Choroid plexus epithelial cell (primary cell): ENCODE results near the gene VAT1.
"Not testable (repeated sequence)": the region's sequence is repeated elsewhere in the genome, so short reads cannot be mapped to it uniquely, and the experiment has no call there.

ENCODE experiments used
- DNase-seq: peaks from one replicate; pipeline ENCODE4 v3.0.0-alpha.2; 2010; ENCODE audit warnings: low read depth
- H3K4me3 ChIP-seq: 2 replicates; pipeline ENCODE4 v1.5.1; 2011; ENCODE audit warnings: low read depth, mild to moderate bottlenecking, control low read depth, low read length, moderate library complexity
- CTCF ChIP-seq: conservative IDR thresholded peaks from 2 replicates; pipeline ENCODE4 v1.5.1; 2011; ENCODE audit warnings: low read depth, mild to moderate bottlenecking, control low read depth, inconsistent platforms, low read length, moderate library complexity

VAT1 gene

GRCh38 chr17:42980766-42981397, 41.3 kb downstream of the VAT1 start:
- H3K4me3 ChIP-seq, result peak overlapping the region; percentile 90
- no peak for TF ChIP-seq CTCF
- DNase-seq, result peak; percentile 59

- peak within 1 kb of the TSS; percentile 90 for H3K4me3 ChIP-seq
- no peak for TF ChIP-seq CTCF
- peak; percentile 81 for DNase-seq
Observed at GRCh38 chr17:42980274-42980765, 41.9 kb downstream of the VAT1 start, which contains the start of gene RUNDC1. TSS of gene RUNDC1 (plus strand) at chr17:42980565. CDS start at chr17:42980577, 12 bp downstream.

- peak within 1 kb of the TSS; percentile 90 for H3K4me3 ChIP-seq
- DNase-seq, result peak; percentile 44
- no peak for TF ChIP-seq CTCF
Observed at GRCh38 chr17:42979511-42980273, 42.5 kb downstream of the VAT1 start, which contains the start of gene PTGES3L. TSS of gene PTGES3L (minus strand) at chr17:42980080. CDS start at chr17:42980053, 27 bp downstream.

- DNase-seq, H3K4me3 ChIP-seq: not testable (repeated sequence)
Observed at GRCh38 chr17:42975701-42976100, 46.5 kb downstream of the VAT1 start.

- DNase-seq, result no peak
- TF ChIP-seq CTCF, result no peak
- no peak overlapping the region for H3K4me3 ChIP-seq
Observed at GRCh38 chr17:42975265-42975664, 46.9 kb downstream of the VAT1 start.

GRCh38 chr17:42973323-42973722, 48.9 kb downstream of the VAT1 start:
- H3K4me3 ChIP-seq, DNase-seq: not testable (repeated sequence)

GRCh38 chr17:42971589-42971988, 50.6 kb downstream of the VAT1 start:
- H3K4me3 ChIP-seq, result no peak overlapping the region
- no peak for DNase-seq
- TF ChIP-seq CTCF, result no peak

GRCh38 chr17:42969001-42969581, 53.1 kb downstream of the VAT1 start:
- DNase-seq, result peak; percentile 37
- H3K4me3 ChIP-seq, result no peak overlapping the region
- no peak for TF ChIP-seq CTCF
